HG03354 (cell line): ENCODE measurements around the gene DEPDC1B.
"Not testable (repeated sequence)": the region's sequence is repeated elsewhere in the genome, so short reads cannot be mapped to it uniquely, and the experiment has no call there.

Source experiments
- ATAC-seq: cut with Tn5 transposase; IDR thresholded peaks from one replicate; pipeline ENCODE4 v1.9.1; 2021; ENCODE audit warnings: mild to moderate bottlenecking; ENCODE audit not compliant: unreplicated experiment, poor library complexity, severe bottlenecking

DEPDC1B gene

DNA sequence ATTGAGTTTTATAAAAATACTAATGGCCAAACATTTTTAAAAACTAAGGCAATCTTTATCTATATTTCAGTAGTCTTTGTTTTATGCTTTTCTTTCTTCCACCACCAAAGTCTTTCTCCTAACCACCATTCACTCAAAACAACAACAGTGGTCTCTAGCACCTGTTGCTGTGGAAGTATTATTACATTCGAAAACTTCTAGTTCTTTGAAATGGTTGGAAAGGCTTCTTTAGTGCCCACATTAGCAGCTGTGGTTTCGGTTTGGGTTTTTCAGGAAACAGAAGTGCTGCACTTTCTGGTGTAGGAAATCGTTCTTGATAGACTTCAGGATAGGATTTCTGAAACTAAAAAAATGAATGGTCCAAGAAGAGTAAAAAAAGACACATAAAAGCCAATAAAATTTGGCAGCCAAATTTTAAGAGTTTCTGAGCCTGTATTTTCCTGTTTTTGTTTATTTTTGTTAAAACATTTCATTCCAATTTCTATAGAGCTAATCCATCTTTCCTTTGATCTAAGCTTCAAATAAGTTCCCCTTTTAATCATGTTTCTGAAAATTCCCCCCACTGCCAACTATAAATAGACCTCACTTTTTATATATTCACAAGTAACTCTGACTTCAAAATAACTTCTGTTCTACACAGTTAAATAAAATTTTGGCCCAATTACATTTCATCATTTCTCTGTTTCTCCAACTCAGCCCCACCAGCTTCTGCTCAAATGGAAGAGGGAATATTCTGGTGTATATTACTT lies 102.2 kb downstream of the DEPDC1B start:
- peak; percentile 87 for ATAC-seq

DNA sequence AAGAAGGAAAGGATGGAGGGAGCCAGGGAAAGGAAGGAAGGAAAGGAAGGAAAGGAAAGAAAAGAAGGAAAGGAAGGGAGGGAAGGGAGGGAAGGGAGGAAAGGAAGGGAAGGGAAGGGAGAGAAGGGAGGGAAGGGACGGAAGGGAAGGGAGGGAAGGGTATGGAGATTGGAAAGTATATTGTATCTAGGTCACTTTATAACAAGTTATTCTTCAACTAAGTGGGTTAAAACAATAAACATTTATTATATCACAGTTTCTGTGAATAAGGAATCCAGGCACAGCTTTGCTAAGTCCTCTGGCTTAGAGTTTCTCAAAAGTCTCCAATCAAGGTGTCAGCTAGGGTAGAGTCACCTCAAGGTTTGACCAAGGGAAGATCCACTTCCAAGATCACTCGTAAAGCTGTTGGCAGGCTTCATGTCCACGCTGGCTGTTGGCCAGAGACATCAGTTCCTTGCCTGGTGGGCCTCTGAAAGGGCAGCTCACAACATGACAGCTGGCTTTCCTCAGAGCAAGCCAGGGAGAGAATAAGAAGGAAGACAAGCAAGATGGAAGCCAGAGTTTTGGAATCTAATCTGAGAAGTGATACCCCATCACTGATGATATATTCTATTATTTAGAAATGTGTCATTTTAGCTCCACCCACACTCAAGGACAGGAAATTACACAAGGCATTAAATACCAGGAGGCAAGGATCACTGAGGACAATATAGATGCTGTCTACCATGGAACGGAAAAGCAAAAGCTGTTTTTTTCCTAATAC lies 105.1 kb downstream of the DEPDC1B start:
- no peak for ATAC-seq

DNA sequence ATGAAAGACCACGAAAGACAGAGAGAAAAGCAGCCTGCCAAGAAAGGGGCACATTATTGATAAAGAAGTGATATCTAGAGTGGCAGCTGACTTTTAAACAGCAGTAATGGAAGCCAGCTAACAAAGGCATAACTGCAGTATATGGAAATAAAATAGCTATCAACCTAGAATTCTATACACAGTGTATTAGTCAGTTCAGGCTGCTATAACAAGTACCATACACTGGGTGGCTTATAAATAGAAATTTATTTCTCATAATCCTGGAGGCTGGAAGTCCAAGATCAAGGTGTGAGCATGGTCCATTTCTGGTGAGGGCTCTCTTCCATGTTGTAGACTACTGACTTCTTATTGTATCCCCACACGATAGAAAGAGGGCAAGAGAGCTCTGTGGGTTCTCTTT lies 109.8 kb downstream of the DEPDC1B start:
- ATAC-seq = no peak

DNA sequence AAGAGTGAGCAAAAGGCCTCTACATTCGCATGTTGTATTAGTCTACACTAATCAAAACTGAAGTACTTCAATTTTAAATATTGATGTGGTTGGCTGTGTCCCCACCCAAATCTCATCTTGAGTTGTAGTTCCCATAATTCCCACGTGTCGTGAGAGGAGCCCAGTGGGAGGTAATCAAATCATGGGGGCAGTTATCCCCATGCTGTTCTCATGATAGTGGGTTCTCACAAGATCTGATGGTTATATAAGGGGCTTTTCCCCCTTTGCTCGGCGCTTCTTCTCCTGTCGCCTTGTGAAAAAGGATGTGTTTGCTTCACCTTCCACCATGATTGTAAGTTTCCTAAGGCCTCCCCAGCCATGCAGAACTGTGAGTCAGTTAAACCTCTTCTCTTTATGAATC lies 112.7 kb downstream of the DEPDC1B start:
- not testable (repeated sequence) for ATAC-seq

DNA sequence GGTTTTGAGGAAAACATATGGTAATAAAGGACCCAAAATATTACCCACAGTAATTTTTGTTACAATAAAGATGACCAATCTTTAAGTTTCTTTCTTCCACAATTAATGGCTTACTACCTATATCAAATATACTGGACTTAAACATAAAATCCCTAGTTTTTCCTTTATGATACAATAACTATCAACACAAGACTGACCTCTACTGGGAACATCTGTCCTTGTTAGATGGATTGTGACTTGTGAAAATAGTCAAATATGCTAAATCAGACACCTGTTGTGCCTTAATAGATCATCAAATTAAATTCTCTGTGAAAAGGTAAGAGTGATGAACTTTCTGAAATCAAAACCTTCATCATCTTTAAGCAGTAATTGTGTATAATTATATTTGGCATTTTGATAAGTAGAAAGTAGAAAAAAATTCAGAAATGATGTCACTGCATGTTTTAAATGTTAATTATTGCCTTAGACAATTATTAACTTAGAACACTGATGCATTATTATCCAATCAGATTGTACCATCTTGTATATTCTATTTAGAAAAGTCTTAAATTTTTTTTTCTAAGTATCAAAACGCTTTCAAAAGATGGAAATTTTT lies 113.6 kb downstream of the DEPDC1B start:
- peak; percentile 56 for ATAC-seq

DNA sequence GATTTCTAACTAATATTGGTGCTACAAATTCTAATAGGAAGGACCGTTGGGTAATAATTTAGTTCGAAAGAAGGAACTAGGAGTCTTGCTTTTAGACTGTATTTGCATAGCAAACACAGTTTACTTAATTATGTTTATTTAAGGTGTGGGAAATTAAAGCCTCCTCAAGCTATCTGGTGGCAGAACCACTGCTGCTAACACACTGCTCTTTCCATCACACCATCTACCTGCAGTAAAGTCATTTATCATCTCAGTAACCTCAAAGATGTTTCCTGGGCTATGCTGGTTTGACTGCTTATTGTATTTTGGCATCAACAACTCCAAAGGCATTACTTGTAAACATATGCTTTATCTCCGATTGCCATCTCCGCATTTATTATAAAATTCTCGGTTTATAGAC lies 114.3 kb downstream of the DEPDC1B start:
- no peak for ATAC-seq

DNA sequence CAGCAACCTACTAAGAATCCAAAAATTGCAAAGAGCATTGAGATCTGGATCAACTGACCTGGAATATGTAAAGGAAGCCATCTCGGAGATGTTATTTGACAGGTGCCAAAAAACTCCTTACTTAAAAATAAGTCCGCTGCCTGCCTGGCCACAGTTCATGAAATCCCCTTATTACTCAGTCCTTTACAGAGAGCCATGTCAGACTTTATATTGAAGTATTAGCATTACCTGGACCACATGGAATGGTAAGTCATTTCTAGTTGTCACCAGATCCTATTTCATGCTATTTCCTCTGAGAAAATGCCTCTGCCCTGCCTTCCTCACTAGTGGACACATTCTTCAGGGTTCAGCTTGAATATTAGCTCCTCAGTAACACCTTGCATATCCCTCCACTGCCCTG lies 115.7 kb downstream of the DEPDC1B start:
- no peak for ATAC-seq

DNA sequence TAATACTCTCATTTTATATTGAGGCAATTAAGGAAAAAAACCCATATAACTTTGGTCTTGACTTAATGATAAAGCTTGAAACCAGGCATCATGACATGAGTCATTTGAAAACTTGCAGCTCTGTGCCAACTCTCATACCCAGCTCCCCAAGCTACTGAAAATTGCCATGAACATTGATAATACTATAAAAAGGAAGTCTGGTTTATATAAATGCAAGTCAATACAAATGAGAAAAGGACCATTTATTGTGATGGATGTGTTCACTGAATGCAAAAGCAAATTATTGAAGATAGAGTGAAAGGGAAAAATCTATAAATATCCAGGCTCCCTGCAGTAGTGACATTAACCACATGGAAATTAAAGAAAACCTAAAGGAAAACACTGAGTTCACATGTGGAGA lies 116.3 kb downstream of the DEPDC1B start:
- no peak for ATAC-seq

DNA sequence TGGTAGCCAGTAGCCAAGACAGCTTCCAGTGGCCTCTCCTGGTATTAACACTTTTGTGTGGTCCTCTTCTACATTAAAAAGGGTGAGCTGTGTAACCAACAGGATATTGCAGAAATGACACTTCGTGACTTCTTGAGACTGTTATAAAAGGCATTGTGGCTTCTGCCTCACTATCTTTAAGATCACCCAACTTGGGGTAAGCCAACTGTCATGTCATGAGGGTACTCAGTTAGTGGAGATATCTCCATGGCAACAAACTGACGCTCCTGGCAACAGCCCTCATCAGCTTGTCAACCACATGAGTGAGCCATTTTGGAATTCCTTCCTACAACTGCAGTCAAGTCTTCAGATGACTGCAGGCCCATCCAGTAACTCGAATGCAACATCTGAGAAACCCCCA lies 121.7 kb downstream of the DEPDC1B start:
- ATAC-seq = no peak

DNA sequence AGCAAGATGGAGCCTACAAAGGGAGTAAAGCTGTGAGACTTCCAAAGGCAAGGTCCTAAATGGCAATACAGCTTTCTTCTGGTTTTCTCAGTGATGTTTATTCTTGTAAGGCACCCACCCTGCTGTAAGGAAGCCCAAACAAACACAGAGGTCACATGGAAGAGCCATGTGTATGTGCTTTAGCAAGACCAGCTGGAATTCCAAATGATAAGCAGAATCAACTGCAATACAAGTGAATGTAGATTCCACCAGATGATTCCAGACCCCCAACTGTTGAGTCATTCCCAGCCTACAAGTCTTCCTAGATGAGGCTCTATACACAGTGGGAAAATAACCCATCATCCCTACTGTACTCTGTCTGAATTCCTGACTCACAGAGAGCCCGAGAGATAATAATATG lies 122.8 kb downstream of the DEPDC1B start:
- ATAC-seq = no peak

DNA sequence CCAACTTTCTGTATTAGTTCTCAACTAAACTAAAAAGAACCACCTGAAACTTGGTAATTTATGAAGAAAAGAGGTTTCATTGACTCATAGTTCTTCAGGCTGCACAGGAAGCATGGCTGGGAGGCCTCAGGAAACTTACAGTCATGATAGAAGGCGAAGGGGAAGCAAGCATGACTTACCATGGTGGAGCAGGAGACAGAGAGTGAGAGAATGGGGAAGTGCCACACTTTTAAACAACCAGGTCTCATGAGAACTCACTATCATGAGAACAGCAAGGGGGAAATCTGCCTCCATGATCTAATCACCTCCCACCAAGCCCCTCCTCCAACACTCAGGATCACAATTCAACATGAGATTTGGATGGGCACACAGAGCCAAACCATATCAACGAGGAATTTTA lies 123.5 kb downstream of the DEPDC1B start:
- ATAC-seq = no peak

DNA sequence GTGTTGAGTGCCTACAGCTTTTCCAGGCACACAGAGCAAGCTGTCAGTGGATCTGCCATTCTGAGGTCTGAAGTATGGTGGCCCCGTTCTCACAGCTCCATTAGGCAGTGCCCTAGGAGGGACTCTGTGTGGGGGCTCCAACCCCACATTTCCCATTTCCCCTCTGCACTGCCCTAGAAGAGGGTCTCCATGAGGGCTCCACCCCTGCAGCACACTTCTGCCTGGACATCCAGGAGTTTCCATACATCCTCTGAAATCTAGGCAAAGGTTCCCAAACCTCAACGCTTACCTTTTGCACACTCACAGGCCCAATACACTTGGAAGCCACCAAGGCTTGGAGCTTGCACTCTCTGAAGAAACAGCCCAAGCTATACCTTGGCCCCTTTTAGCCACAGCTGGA lies 131.3 kb downstream of the DEPDC1B start:
- no peak for ATAC-seq

DNA sequence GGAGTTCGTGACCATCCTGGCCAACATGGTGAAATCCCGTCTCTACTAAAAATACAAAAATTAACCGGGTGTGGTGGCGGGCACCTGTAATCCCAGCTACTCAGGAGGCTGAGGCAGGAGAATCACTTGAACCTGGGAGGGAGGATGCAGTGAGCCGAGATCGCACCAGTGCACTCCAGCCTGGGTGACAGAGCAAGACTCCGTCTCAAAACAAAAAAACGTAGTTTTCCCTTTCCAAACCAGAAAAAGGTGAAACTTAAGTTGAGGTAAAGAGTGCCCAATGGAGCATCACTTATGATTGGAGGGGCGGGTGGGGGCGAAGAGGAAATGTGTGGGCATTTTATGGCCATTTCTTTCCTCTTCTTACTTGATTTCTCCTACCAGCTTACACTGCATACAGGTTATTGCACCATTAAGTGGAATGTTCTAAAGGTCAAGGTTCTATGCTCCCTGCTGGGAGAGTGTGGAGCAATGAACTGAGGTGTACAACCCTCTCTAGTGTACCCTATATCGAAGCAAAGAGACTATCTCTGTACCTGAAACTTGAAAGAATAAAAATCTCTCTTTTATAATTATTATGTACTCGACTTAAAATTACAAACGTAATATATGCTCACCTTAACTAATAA lies 136.2 kb downstream of the DEPDC1B start:
- ATAC-seq = no peak

DNA sequence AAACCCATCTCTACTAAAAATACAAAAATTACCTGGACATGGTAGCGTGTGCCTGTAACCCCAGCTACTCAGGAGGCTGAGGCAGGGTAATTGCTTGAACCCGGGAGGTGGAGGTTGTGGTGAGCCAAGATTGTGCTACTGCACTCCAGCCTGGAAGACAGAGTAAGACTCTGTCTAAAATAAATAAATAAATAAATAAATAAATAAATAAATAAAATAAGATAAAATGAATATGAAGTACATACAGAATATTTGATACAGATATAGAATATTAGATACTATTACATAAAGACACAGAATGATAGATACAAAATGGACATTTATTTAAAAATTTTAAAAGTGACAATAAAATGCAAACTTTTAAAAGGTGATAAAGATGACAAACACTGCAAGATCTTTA lies 146.7 kb downstream of the DEPDC1B start:
- ATAC-seq = not testable (repeated sequence)

DNA sequence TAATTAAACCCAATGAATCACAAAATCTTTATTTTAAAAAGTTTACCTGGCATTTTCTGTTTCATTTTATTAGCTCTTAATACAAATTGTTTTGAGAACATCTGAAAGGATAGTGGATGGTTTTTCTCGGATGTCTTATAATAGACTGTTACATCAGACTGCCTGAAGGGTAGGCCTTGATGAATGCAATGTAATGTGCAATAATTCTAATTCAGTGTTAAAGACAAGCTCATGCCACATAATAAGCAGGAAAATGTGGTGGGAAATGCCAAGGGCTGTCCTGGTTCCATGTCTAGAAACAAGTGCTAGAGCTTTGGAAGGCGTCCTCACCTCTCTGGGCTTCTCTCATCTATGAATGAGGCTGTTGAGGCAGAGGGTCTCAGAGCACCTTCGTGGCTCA lies 148.1 kb downstream of the DEPDC1B start:
- no peak for ATAC-seq

DNA sequence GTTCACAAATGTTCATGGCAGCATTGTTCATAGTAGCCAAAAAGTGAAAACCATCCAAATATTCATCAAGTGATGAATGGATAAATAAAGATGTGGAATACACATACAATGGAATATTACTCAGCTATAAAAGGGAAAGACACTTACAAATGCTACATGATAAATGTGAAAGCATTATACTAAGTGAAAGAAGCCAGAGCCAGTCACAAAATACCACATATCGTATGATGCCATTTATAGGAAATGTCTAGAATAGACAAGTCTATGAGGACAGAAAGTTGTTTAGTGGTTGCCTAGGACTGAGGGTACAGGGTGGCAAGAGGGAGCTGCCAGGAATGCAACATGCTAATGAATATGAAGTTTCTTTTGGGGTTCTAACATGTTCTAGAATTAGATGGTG lies 148.7 kb downstream of the DEPDC1B start:
- ATAC-seq = no peak

DNA sequence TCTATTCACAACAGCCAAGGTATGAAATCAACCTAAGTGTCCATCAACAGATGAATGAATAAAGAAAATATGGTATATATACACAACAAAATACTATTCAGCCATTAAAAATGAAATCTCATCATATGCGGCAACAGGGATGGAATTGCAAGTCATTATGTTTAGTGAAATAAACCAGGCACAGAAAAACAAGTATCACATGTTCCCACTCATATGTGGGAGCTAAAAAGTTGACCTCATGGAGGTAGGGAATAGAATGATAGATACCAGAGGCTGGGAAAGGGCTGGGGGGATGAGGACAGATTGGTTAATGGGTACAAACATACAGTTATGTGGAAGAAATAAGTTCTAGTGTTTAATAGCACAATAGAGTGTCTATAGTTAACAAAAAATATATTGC lies 149.7 kb downstream of the DEPDC1B start:
- no peak for ATAC-seq

DNA sequence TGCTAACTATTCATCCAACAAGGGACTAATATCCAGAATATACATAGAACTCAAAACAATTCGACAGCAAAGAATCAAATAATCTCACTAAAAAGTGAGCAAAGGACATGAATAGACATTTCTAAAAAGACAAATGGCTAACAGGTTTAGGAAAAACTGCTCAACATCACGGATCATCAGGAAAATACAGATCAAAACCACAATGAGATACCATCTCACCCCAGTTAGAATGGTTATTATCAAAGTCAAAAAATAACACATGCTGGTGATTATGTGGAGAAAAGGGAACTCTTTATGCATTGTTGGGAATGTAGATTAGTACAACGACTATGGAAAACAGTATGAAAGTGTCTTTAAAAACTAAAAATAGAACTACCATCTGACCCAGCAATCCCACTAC lies 150.1 kb downstream of the DEPDC1B start:
- no peak for ATAC-seq
